DMS79 (cell line): ENCODE data around the gene PROSER3.
"Not testable (repeated sequence)": the region's sequence is repeated elsewhere in the genome, so short reads cannot be mapped to it uniquely, and the experiment has no call there.

Experiments
- DNase-seq: peaks from one replicate; lab custom pipeline; 2025; lab: John Stamatoyannopoulos, UW

PROSER3 gene

GRCh38 chr19:35755131-35755549 lies 2.8 kb upstream of the PROSER3 start:
- no peak for DNase-seq

GRCh38 chr19:35755550-35756376 lies 2.2 kb upstream of the PROSER3 start:
- DNase-seq = no peak

GRCh38 chr19:35756377-35757230 lies 1.4 kb upstream of the PROSER3 start, which contains the start of gene HSPB6:
Gene HSPB6, minus strand, starts transcription at chr19:35757029. Its CDS starts 21 bp downstream, at chr19:35757008.
- no peak for DNase-seq

- no peak for DNase-seq
These were observed 686 bp upstream of the PROSER3 start for GRCh38 chr19:35757231-35757748.

- DNase-seq = no peak
These were observed 1.7 kb downstream of the PROSER3 start for GRCh38 chr19:35759697-35760096.

GRCh38 chr19:35760711-35761349 lies 2.9 kb downstream of the PROSER3 start:
- DNase-seq = no peak

GRCh38 chr19:35764432-35765315 lies 6.7 kb downstream of the PROSER3 start:
- DNase-seq = no peak

GRCh38 chr19:35766571-35767104 lies 8.7 kb downstream of the PROSER3 start:
- DNase-seq = no peak

GRCh38 chr19:35767288-35768081 lies 9.5 kb downstream of the PROSER3 start:
- no peak for DNase-seq

GRCh38 chr19:35768082-35768421 lies 10.1 kb downstream of the PROSER3 start:
- DNase-seq = no peak

GRCh38 chr19:35772362-35772761 lies 14.4 kb downstream of the PROSER3 start:
- not testable (repeated sequence) for DNase-seq

- no peak for DNase-seq
These were observed 15.2 kb downstream of the PROSER3 start for GRCh38 chr19:35773020-35773806.

GRCh38 chr19:35774274-35775045 lies 16.5 kb downstream of the PROSER3 start:
- no peak for DNase-seq

GRCh38 chr19:35775046-35775297 lies 17.0 kb downstream of the PROSER3 start:
- DNase-seq = no peak

GRCh38 chr19:35775298-35776101 lies 17.5 kb downstream of the PROSER3 start, which contains the start of gene ARHGAP33:
Gene ARHGAP33, plus strand, starts transcription at chr19:35775564. Its CDS starts 95 bp downstream, at chr19:35775659.
- peak; percentile 95 for DNase-seq

- DNase-seq = no peak
These were observed 18.3 kb downstream of the PROSER3 start for GRCh38 chr19:35776102-35776788.
